ENCODE results near the gene MAGEA12.
A peak's percentile ranks its signal among the peaks of the same experiment; 100 is the strongest.
"Not testable (repeated sequence)": the region's sequence is repeated elsewhere in the genome, so short reads cannot be mapped to it uniquely, and the experiment has no call there.

The MAGEA12 gene

GRCh38 chrX:152735860-152736511 is 2.4 kb downstream of the MAGEA12 start:
- no peak for DNase-seq (ENCODE audit: insufficient read length, low spot score)
- no peak for FAIRE-seq
- no peak for TF ChIP-seq CTCF (IDR thresholded peaks at IDR 0.05; ENCODE audit: insufficient read depth, missing control alignments)

- not testable (repeated sequence) for DNase-seq (ENCODE audit: insufficient read length, low spot score); FAIRE-seq
These were observed 3.0 kb downstream of the MAGEA12 start for GRCh38 chrX:152736528-152736927.

DNA sequence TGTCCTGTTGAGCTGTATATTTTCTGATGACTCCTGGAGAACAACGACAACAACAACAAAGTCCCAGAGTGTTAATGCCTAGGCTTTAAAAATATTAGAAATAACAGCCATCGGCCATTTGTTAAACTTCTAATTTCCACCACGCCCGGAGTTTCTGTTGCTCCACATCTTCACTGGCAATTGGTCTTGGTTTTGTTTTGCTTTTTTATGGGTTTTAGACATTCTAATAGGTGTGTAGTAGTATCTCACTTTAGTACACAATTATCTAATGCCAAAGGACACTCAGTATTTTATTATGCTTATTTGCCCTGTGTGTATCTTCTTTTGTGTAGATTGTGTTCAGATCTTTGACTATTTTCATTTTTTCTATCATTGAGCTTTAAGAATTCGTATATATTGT is 5.0 kb downstream of the MAGEA12 start:
- DNase-seq (ENCODE audit: insufficient read length, low spot score) (no peak), FAIRE-seq (no peak)
- no peak for TF ChIP-seq CTCF (IDR thresholded peaks at IDR 0.05; ENCODE audit: insufficient read depth, missing control alignments)

DNA sequence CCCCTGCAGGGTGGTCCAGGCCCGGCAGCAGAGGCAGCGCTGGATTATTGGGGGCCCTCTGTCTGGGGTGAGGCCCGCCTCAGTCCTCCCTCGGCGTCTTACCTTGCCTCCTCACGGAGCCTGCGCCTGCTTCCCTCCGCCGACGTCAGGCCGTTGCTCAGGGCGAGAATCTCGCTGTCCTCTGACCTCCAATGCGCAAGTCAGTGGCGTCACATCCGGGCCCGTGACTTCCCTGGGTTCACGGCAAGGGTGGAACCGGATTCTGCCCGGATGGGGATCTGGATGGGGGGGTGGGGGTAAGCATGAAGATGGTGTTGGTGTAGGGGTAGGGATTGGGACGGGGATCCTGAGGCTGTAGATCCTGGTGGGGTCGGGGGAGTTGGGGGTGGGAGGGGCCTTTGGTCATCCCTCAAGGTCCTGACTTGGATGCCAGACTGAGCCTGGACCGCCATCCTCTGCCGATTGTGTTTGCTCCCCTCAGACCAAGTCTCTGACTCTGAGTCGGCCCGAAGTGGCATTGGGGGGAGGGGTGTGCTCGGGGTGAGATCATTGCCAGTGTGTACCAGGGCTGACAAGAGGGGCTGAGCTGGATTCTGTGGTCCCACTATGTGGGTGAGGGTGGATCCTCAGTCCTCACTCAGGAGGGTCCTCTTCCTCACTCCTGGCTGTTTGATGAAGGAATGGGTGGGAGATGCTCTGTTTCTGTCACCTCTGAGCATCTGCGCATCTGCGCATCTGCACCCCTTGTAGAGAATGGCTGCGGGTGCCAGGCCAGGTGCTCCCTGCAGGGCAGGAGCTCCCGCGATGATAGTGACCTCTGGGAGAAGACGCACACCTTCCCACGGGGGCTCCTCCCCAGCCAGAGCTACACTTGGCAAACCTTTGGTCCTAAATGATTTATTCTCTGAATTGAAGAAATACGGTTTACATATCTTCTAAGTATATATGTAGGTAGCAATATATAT is 20.4 kb downstream of the MAGEA12 start, which contains the start of gene MAGEA2:
TSS of gene MAGEA2 (minus strand) at position 157 of the 965 bp plus-strand sequence. CDS start 2,479 bp downstream, outside the sequence.
- not testable (repeated sequence) for DNase-seq (ENCODE audit: insufficient read length, low spot score); FAIRE-seq

DNA sequence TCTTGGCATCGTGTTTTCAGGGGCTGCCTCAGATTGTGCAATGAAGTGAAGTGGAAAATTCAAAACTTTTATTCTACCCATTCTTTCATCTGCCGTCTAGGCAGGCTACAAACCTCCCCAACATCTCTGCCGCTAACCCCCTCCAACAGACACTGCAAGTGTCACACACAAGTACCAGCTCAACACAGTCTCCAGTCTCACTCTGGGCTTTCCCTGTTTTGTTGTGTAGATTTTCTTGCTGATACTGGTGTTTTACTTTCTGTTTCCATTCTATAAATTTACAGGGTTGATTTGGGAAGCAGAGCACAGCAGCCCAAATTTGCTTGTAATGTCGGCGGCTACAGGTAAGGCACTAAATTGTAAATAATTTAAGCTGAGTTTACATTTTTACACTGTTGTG is 21.3 kb downstream of the MAGEA12 start:
- not testable (repeated sequence) for FAIRE-seq; DNase-seq (ENCODE audit: insufficient read length, low spot score)

DNA sequence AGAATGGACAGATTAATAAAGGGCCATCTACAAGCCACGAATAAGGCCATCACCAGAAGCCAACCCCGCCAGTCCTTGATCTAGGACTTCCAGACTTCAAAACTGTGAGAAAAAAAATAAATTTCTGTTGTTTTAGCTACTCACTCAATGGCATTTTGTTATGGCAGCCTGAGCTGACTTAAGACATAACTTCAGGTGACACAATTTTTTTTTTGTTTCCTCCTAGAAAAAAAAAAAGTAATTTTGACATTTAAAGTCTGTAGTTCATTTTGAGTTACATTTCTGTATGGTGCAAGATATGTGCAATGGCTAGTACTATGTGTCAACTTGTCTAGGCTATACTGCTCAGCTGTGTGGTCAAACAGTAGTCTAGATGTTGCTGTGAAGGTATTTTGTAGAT is 25.4 kb downstream of the MAGEA12 start, which contains the start of gene CSAG3:
TSS of gene CSAG3 (plus strand) at position 301 of the 400 bp plus-strand sequence.
- DNase-seq (ENCODE audit: insufficient read length, low spot score); FAIRE-seq: not testable (repeated sequence)

- FAIRE-seq; DNase-seq (ENCODE audit: insufficient read length, low spot score): not testable (repeated sequence)
These were observed 26.0 kb downstream of the MAGEA12 start for GRCh38 chrX:152759544-152759943.

DNA sequence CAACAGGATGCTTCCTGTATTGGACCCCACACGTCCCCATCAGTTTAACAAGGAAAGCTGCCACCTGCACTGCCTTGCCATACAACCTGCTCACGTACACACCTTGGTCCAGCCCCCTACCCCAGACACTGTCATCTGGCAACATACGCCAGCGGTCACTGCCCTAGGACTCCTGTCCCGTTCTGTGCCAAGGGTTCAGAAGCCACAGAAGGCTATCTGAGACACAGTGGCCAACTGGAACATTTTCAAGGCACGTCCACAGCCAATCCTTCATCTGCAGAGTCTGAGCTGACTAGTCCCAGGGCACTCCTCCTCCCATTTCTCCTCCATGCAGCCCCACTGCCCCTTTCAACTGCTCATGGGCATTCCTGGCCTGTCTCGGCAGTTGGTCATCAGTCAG is 28.0 kb downstream of the MAGEA12 start:
- not testable (repeated sequence) for FAIRE-seq; DNase-seq (ENCODE audit: insufficient read length, low spot score)

DNA sequence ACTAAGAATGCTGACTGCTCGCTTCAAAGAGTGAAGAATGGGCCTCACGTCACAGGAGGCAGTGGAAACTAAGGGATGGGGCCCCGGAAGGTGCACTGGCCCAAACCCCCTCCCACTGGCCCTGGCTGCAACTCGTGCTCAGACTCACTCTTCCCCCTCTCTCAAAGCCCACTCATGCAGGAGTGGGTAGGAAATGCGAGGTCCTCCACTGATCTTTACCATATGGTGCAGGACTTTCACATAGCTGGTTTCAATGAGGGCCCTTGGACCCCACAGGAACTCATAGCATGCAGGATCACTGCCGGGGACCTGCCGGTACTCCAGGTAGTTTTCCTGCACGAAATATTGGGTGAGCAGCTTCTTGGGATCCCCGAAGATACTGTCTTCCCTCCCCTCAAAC is 33.0 kb downstream of the MAGEA12 start:
- not testable (repeated sequence) for FAIRE-seq; DNase-seq (ENCODE audit: insufficient read length, low spot score)

DNA sequence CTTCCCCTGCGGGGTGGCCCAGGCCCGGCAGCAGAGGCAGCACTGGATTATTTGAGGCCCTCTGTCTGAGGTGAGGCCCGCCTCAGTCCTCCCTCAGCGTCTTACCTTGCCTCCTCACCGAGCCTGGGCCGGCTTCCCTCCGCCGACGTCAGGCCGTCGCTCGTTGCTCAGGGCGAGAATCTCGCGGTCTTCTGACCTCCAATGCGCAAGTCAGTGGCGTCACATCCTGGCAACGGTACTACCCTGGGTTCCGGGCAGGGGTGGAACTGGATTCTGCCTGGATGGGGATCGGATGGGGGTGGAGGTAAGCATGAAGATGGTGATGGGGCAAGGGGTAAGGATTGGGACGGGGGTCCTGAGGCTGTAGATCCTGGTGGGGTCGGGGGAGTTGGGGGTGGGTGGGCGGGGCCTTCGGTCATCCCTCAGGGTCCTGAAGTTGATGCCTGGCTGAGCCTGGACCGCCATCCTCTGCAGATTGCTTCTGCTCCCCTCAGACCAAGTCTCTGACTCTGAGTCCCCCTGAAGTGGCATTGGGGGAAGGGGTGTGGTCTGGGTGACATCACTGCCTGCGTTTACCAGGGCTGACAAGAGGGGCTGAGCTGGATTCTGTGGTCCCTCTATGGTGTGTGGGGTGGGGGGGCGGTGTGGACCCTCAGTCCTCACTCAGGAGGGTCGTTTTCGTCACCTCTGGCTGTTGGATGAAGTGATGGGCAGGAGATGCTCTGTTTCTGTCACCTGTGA is 36.2 kb downstream of the MAGEA12 start, which contains the start of gene MAGEA6:
TSS of gene MAGEA6 (minus strand) at position 141 of the 741 bp plus-strand sequence. CDS start 2,039 bp downstream, outside the sequence.
- not testable (repeated sequence) for DNase-seq (ENCODE audit: insufficient read length, low spot score)
- peak; percentile 100 for FAIRE-seq

GRCh38 chrX:152787062-152787461 is 53.5 kb downstream of the MAGEA12 start:
- DNase-seq (ENCODE audit: insufficient read length, low spot score); FAIRE-seq: not testable (repeated sequence)
